HL-60 (cell line): ENCODE measurements around the gene ACAD11.

Experiments
- CTCF ChIP-seq: IDR thresholded peaks from one replicate; pipeline ENCODE4 v1.5.1; 2011; ENCODE audit warnings: low read length, control low read depth, inconsistent platforms; ENCODE audit not compliant: insufficient read depth
- POLR2AphosphoS5 ChIP-seq: IDR thresholded peaks from 2 replicates; pipeline ENCODE4 v1.6.1; 2012; ENCODE audit warnings: low read depth
- REST ChIP-seq: IDR thresholded peaks from 2 replicates; pipeline ENCODE4 v1.6.1; 2012; ENCODE audit warnings: low read depth; ENCODE audit not compliant: insufficient replicate concordance

- no peak for TF ChIP-seq POLR2AphosphoS5
- TF ChIP-seq REST = no peak
- TF ChIP-seq CTCF = no peak
Measured at GRCh38 chr3:132624790-132625189, 34.8 kb downstream of the ACAD11 start.
